ENCODE measurements around the gene SREBF2.

DNA sequence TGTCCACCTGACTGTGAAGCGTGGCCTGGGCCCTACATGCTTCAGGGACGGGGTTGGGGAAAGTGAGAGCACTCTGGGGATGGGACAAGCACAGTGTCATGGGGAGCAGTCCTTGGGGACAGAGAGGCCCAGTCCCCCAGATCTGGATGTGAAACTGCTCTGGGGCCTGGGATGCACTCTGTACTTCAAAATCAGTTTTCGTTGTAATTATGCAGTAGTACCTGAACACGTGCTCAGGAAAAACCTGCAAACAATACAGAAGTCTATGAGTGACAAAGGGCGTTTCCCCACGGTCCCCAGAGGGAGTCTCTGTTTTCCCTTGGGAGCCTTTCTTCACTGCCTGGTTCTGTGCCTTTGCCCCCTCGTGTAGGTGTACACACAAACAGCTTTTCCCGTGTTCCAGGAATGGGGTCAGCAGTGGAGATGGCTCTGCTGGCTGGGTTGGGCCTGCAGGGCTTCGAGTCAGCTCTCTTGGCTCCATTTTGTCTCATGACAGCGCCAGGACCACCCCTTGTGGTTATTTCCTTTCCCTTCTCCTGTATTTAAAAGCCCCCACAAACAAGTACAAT lies 98.9 kb downstream of the SREBF2 start:
- TF ChIP-seq, protein P1, sequence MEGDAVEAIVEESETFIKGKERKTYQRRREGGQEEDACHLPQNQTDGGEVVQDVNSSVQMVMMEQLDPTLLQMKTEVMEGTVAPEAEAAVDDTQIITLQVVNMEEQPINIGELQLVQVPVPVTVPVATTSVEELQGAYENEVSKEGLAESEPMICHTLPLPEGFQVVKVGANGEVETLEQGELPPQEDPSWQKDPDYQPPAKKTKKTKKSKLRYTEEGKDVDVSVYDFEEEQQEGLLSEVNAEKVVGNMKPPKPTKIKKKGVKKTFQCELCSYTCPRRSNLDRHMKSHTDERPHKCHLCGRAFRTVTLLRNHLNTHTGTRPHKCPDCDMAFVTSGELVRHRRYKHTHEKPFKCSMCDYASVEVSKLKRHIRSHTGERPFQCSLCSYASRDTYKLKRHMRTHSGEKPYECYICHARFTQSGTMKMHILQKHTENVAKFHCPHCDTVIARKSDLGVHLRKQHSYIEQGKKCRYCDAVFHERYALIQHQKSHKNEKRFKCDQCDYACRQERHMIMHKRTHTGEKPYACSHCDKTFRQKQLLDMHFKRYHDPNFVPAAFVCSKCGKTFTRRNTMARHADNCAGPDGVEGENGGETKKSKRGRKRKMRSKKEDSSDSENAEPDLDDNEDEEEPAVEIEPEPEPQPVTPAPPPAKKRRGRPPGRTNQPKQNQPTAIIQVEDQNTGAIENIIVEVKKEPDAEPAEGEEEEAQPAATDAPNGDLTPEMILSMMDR (conservative IDR thresholded peaks at IDR 0.05; ENCODE audit: low read length) = no peak
- no peak for TF ChIP-seq EZH2phosphoT487 (IDR thresholded peaks at IDR 0.05; ENCODE audit: borderline replicate concordance)

All from Loucy (cell line).